HepG2 (cell line): ENCODE results near the gene INHBB. TPM values are rescaled to one million over a fixed set of nuclear protein-coding genes. Genes with fewer than 3 reads are reported as not detected.
A peak's percentile ranks its signal among the peaks of the same experiment; 100 is the strongest.

Experiments
- ATAC-seq: fragments of 200-7000 bp; cut with Tn5 transposase; 3 replicates; pipeline ENCODE4 v1.9.1; 2020; ENCODE audit warnings: mild to moderate bottlenecking, moderate library complexity
- BruUV-seq: library from RNA; stranded (reverse); fragments of 400-500 nt; replicated peaks from 2 replicates; lab custom pipeline; 2021; lab: Mats Ljungman, UMichigan
- CTCF ChIA-PET: fragments of 300-600 bp; formaldehyde crosslinking; extraction: SDS; loops from one replicate; lab custom pipeline; 2021; ENCODE audit warnings: low total read pairs, inconsistent platforms, low intra/inter-chr PET ratio; lab: Yijun Ruan, JAX
- POLR2A ChIA-PET: fragments of 350-600 bp; sonication (Branson Sonifier 250); formaldehyde crosslinking; loops from one replicate; lab custom pipeline; 2020; ENCODE audit warnings: antibody characterized with exemption, inconsistent platforms; lab: Yijun Ruan, JAX
- DNase-seq: peaks from one replicate; pipeline ENCODE4 v3.0.0-alpha.2; 2015; ENCODE audit warnings: low spot score
- FAIRE-seq: peaks from 3 replicates; lab custom pipeline; 2011; peaks lifted over from hg19 to GRCh38; lab: Jason Lieb, UNC
- H2AFZ ChIP-seq: one replicate; pipeline ENCODE4 v1.6.1; 2011; ENCODE audit warnings: low read length, inconsistent platforms
- H3K27ac ChIP-seq: fragments of 300-600 bp; 3 replicates; pipeline ENCODE4 v1.8.0; 2011; ENCODE audit warnings: mixed run types, mild to moderate bottlenecking, mixed read lengths, low read length, inconsistent platforms; ENCODE audit not compliant: insufficient read depth; ENCODE audit errors: extremely low read length
- H3K27me3 ChIP-seq, 2 experiments: fragments of 200-600 bp in 1 of 2; 2 replicates in 1 of 2; 3 replicates in 1 of 2; pipeline versions ENCODE4 v1.6.0 to v1.8.0; 2011; ENCODE audit warnings: low read length in 2 of 2, mild to moderate bottlenecking in 2 of 2, moderate library complexity in 2 of 2, inconsistent platforms in 1 of 2; ENCODE audit not compliant: insufficient read depth in 2 of 2, control insufficient read depth in 1 of 2
- H3K36me3 ChIP-seq, 2 experiments: fragments of 200-600 bp in 1 of 2; replicated peaks in 1 of 2; 2 replicates in 1 of 2; 3 replicates in 1 of 2; pipeline versions ENCODE4 v1.5.1 to v1.8.0; 2011; ENCODE audit warnings: low read length in 2 of 2, inconsistent platforms in 1 of 2; ENCODE audit not compliant: insufficient read depth in 2 of 2, control insufficient read depth in 1 of 2
- H3K4me1 ChIP-seq: 2 replicates; pipeline ENCODE4 v1.5.1; 2012; ENCODE audit warnings: low read length, inconsistent platforms; ENCODE audit not compliant: insufficient read depth
- H3K4me2 ChIP-seq: 2 replicates; pipeline ENCODE4 v1.6.0; 2011; ENCODE audit warnings: low read depth, low read length, inconsistent platforms
- H3K4me3 ChIP-seq, 3 experiments: fragments of 200-600 bp in 1 of 3; sonication (generic), shearing (Covaris generic) in 1 of 3; replicated peaks in 1 of 3; 2 replicates each; pipeline ENCODE4 v1.5.1; 2011 to 2016; ENCODE audit warnings: low read length in 3 of 3, inconsistent platforms in 2 of 3, low read depth in 2 of 3, mild to moderate bottlenecking in 2 of 3, control low read depth in 1 of 3, mixed read lengths in 1 of 3; ENCODE audit not compliant: insufficient read depth in 1 of 3
- H3K79me2 ChIP-seq: one replicate; pipeline ENCODE4 v1.6.1; 2011; ENCODE audit warnings: low read length, inconsistent platforms; ENCODE audit not compliant: insufficient read depth
- H3K9ac ChIP-seq: 2 replicates; pipeline ENCODE4 v1.6.0; 2011; ENCODE audit warnings: mild to moderate bottlenecking, low read depth, low read length, inconsistent platforms; ENCODE audit not compliant: insufficient read depth
- H3K9me3 ChIP-seq: 2 replicates; pipeline ENCODE4 v1.5.1; 2012; ENCODE audit warnings: mild to moderate bottlenecking, low read length
- H4K20me1 ChIP-seq: 2 replicates; pipeline ENCODE4 v1.6.0; 2011; ENCODE audit warnings: inconsistent platforms, mild to moderate bottlenecking, low read length, moderate library complexity; ENCODE audit not compliant: insufficient read depth
- CBX1 ChIP-seq: IDR thresholded peaks from one replicate; pipeline ENCODE4 v1.6.1; 2016; ENCODE audit warnings: antibody characterized with exemption, low read depth
- HNRNPLL ChIP-seq: fragments of 200-400 bp; formaldehyde crosslinking; IDR thresholded peaks from 2 replicates; pipeline ENCODE4 v1.6.1; 2017; ENCODE audit warnings: mild to moderate bottlenecking, low read depth, low read length; ENCODE audit not compliant: poor library complexity, severe bottlenecking
- ZMAT3 ChIP-seq: sonication (generic); formaldehyde crosslinking; conservative IDR thresholded peaks from 2 replicates; pipeline ENCODE4 v1.7.0; 2021; ENCODE audit warnings: missing genetic modification reagents
- ZNF33A ChIP-seq: sonication (generic); formaldehyde crosslinking; IDR thresholded peaks from 2 replicates; pipeline ENCODE4 v1.5.1; 2020; ENCODE audit warnings: missing genetic modification reagents, mild to moderate bottlenecking, moderate library complexity, borderline replicate concordance
- ZNF672 ChIP-seq: sonication (generic); formaldehyde crosslinking; IDR thresholded peaks from 2 replicates; pipeline ENCODE4 v1.8.1; 2022; ENCODE audit warnings: missing genetic modification reagents
- WGBS: methylation state at CpG from one replicate; pipeline ENCODE4 v1.1.6; 2017; ENCODE audit warnings: low lambda C conversion rate; 5-methylcytosine and 5-hydroxymethylcytosine counted together
- in situ Hi-C: cut with HindIII; loops from 2 replicates; pipeline ENCODE4 v1.10.0; 2017; ENCODE audit warnings: low pct_unique_long_range_greater_than_20kb; ENCODE audit not compliant: extremely low pct_ligation_motif_present
- intact Hi-C: fragments of 100-400 bp; cut with micrococcal nuclease; formaldehyde crosslinking; loops from one replicate; pipeline ENCODE4 v1.10.0; 2022; ENCODE audit not compliant: unreplicated experiment
- polyA plus RNA-seq, 8 experiments: library from polyadenylated mRNA; depleted of rRNA in 3 of 8; stranded (reverse) in 7 of 8; unstranded in 1 of 8; fragments of >200 nt; fragmentation: Illumina TruSeq in 4 of 8; extraction: Trizol in 4 of 8; gene quantifications; 2 replicates each; pipeline versions ENCODE4 v1.2.1 to v1.2.3, GENCODE V29; 2011 to 2016; ENCODE audit warnings: low read depth in 4 of 8, missing spikeins in 1 of 8, mixed read lengths in 1 of 8; ENCODE audit not compliant: insufficient read depth in 1 of 8
- total RNA-seq, 5 experiments: library from RNA; depleted of rRNA; stranded (reverse); fragments of >200 nt; fragmentation: Illumina TruSeq; extraction: Trizol; gene quantifications; 2 replicates each; pipeline ENCODE4 v1.2.3, GENCODE V29; 2016; ENCODE audit warnings: low read depth in 1 of 5
- TF ChIP-seq, protein P1 (sequence below): sonication (generic); formaldehyde crosslinking; IDR thresholded peaks from 2 replicates; pipeline ENCODE4 v1.8.1; 2022; ENCODE audit warnings: low read depth, mild to moderate bottlenecking, missing genetic modification reagents
- TF ChIP-seq, protein P2 (sequence below): sonication (generic); formaldehyde crosslinking; IDR thresholded peaks from 2 replicates; pipeline ENCODE4 v1.8.1; 2023; ENCODE audit warnings: mild to moderate bottlenecking, missing genetic modification reagents
- TF ChIP-seq, protein P3 (sequence below): sonication (generic); formaldehyde crosslinking; IDR thresholded peaks from 2 replicates; pipeline ENCODE4 v1.4.0; 2020; ENCODE audit warnings: mild to moderate bottlenecking, missing genetic modification reagents
- TF ChIP-seq, protein P4 (sequence below): sonication (generic); formaldehyde crosslinking; IDR thresholded peaks from 2 replicates; pipeline ENCODE4 v1.5.0; 2020; ENCODE audit warnings: mild to moderate bottlenecking, missing genetic modification reagents
- TF ChIP-seq, protein P5 (sequence below): sonication (generic); formaldehyde crosslinking; IDR thresholded peaks from 2 replicates; pipeline ENCODE4 v1.5.0; 2020; ENCODE audit warnings: mild to moderate bottlenecking, missing genetic modification reagents

Gene INHBB
- total and polyA plus RNA-seq, 2 of the 13 experiments (the other 11 are each of a cell fraction or from before 2014, with no cell fraction given): 0.20 to 1.7 TPM

DNA sequence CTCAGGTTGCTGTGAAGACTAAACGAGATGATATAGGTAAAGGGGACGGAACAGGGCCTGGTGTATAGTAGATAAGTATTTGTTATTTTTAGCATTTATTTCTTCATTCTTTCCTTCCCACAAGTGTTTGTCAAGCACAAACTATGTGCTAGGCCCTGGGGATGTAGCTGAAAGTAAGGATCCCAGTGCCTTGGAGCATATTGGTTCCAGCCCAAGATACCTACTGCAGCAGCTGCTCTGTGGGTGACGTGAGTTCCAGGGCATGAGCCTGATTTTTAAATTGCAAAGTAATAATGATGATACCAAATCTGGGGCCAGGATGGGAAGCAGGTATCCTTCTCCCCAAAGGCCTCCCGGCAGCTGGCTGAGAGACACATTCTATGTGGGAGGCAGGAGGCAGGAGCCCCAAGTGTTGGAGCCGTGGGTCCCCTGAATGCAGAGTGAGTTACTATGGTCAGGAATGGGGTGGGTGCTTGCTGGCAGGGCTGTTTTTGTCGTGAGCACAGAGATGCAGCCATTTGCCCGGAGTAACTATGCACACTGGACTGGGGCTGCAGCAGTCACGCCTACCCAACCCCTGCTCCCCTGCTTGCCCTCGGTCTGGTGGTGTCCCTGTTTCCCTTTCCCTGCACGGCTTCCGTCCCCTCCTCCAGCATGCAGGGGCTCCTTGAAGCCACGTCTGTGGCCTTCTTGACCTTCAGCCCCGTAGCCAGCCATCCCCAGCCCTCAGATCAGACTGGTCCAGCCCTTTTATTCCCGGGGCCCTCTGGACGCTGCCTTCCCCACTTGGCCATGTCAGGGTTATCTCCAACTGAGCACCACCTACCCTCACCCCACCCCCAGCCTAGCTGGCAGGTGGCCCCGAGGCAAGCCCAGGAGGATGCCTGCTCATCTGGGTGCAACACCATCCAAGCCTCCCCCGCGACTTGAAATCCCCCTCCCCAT is 52.4 kb downstream of the INHBB start:
- in situ Hi-C loops: loop anchor here (5.0 kb wide), 1 partner anchor 51 kb away; the partner anchor contains the start of gene INHBB
- DNase-seq (no peak), ATAC-seq (peak; percentile 9)
- WGBS: 39% methylated on average over 15 of the region's 18 CpGs
- BruUV-seq: no TSS peak
- ChIA-PET POLR2A (interaction anchor here (1.4 to 7.0 kb wide), 2 partner anchors 13 to 67 kb away, joined by 5 to 55 read pairs; no protein-coding TSS in a partner anchor), CTCF (interaction anchor here (1.5 kb wide), 1 partner anchor 38 kb away, joined by 8 read pairs; no protein-coding TSS in a partner anchor)
- Histone ChIP-seq H4K20me1 (no peaks in the 10 kb centered on the region), H3K9ac (peak overlapping the region; percentile 22), H3K27me3 (peaks cover 0 to 7% of the 10 kb centered on the region in 2 experiments; a peak in 2 of 5 replicates)
- TF ChIP-seq, protein P1, sequence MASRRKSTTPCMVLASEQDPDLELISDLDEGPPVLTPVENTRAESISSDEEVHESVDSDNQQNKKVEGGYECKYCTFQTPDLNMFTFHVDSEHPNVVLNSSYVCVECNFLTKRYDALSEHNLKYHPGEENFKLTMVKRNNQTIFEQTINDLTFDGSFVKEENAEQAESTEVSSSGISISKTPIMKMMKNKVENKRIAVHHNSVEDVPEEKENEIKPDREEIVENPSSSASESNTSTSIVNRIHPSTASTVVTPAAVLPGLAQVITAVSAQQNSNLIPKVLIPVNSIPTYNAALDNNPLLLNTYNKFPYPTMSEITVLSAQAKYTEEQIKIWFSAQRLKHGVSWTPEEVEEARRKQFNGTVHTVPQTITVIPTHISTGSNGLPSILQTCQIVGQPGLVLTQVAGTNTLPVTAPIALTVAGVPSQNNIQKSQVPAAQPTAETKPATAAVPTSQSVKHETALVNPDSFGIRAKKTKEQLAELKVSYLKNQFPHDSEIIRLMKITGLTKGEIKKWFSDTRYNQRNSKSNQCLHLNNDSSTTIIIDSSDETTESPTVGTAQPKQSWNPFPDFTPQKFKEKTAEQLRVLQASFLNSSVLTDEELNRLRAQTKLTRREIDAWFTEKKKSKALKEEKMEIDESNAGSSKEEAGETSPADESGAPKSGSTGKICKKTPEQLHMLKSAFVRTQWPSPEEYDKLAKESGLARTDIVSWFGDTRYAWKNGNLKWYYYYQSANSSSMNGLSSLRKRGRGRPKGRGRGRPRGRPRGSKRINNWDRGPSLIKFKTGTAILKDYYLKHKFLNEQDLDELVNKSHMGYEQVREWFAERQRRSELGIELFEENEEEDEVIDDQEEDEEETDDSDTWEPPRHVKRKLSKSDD: 0 out of 2 replicates have a peak, but pooled peaks have one; percentile 4
- TF ChIP-seq CBX1: no peak
- 0 out of 2 replicates have a peak, but pooled peaks have one; percentile 1 for TF ChIP-seq ZMAT3 (CRISPR knock-in tag)
- TF ChIP-seq, protein P2, sequence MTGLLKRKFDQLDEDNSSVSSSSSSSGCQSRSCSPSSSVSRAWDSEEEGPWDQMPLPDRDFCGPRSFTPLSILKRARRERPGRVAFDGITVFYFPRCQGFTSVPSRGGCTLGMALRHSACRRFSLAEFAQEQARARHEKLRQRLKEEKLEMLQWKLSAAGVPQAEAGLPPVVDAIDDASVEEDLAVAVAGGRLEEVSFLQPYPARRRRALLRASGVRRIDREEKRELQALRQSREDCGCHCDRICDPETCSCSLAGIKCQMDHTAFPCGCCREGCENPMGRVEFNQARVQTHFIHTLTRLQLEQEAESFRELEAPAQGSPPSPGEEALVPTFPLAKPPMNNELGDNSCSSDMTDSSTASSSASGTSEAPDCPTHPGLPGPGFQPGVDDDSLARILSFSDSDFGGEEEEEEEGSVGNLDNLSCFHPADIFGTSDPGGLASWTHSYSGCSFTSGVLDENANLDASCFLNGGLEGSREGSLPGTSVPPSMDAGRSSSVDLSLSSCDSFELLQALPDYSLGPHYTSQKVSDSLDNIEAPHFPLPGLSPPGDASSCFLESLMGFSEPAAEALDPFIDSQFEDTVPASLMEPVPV (CRISPR knock-in tag): no peak
- no peak for TF ChIP-seq ZNF33A (CRISPR knock-in tag)
- TF ChIP-seq ZNF672 (CRISPR knock-in tag): no peak
- TF ChIP-seq, protein P3, sequence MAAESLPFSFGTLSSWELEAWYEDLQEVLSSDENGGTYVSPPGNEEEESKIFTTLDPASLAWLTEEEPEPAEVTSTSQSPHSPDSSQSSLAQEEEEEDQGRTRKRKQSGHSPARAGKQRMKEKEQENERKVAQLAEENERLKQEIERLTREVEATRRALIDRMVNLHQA (CRISPR knock-in tag): no peak
- TF ChIP-seq HNRNPLL: peak; percentile 7
- TF ChIP-seq, protein P4, sequence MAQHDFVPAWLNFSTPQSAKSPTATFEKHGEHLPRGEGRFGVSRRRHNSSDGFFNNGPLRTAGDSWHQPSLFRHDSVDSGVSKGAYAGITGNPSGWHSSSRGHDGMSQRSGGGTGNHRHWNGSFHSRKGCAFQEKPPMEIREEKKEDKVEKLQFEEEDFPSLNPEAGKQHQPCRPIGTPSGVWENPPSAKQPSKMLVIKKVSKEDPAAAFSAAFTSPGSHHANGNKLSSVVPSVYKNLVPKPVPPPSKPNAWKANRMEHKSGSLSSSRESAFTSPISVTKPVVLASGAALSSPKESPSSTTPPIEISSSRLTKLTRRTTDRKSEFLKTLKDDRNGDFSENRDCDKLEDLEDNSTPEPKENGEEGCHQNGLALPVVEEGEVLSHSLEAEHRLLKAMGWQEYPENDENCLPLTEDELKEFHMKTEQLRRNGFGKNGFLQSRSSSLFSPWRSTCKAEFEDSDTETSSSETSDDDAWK (CRISPR knock-in tag): no peak
- TF ChIP-seq, protein P5, sequence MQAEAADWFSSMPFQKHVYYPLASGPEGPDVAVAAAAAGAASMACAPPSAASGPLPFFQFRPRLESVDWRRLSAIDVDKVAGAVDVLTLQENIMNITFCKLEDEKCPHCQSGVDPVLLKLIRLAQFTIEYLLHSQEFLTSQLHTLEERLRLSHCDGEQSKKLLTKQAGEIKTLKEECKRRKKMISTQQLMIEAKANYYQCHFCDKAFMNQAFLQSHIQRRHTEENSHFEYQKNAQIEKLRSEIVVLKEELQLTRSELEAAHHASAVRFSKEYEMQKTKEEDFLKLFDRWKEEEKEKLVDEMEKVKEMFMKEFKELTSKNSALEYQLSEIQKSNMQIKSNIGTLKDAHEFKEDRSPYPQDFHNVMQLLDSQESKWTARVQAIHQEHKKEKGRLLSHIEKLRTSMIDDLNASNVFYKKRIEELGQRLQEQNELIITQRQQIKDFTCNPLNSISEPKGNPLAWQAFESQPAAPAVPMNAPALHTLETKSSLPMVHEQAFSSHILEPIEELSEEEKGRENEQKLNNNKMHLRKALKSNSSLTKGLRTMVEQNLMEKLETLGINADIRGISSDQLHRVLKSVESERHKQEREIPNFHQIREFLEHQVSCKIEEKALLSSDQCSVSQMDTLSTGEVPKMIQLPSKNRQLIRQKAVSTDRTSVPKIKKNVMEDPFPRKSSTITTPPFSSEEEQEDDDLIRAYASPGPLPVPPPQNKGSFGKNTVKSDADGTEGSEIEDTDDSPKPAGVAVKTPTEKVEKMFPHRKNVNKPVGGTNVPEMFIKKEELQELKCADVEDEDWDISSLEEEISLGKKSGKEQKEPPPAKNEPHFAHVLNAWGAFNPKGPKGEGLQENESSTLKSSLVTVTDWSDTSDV (CRISPR knock-in tag): peak; percentile 7; the same call in 1 of the 2 replicates
- TF ChIP-seq, all 625 proteins: peak for 4
- Histone ChIP-seq H3K4me1 (peaks cover 68% of the 10 kb centered on the region), H3K9me3 (no peaks in the 10 kb centered on the region), H3K27ac (no peak overlapping the region), H3K79me2 (no peaks in the 10 kb centered on the region), H3K4me2 (peak overlapping the region; percentile 55), H3K4me3 (peak overlapping the region in 1 of 3 experiments; percentile 47; a peak in 2 of 6 replicates), H3K36me3 (no peaks in the 10 kb centered on the region), H2AFZ (no peak overlapping the region)
- no peak for FAIRE-seq
- intact Hi-C loops: loop anchor here (2.0 to 5.0 kb wide), 3 partner anchors 38 to 279 kb away; no protein-coding TSS in a partner anchor
